SIG-M5 treated with dmso at 0.1 percent for 504 hours (cell line): ENCODE data around the gene LDLRAD4.
"Not testable (repeated sequence)": the region's sequence is repeated elsewhere in the genome, so short reads cannot be mapped to it uniquely, and the experiment has no call there.

Experiments
- DNase-seq: peaks from one replicate; lab custom pipeline; 2025; ENCODE audit not compliant: unreplicated experiment; lab: John Stamatoyannopoulos, UW

LDLRAD4 gene

DNA sequence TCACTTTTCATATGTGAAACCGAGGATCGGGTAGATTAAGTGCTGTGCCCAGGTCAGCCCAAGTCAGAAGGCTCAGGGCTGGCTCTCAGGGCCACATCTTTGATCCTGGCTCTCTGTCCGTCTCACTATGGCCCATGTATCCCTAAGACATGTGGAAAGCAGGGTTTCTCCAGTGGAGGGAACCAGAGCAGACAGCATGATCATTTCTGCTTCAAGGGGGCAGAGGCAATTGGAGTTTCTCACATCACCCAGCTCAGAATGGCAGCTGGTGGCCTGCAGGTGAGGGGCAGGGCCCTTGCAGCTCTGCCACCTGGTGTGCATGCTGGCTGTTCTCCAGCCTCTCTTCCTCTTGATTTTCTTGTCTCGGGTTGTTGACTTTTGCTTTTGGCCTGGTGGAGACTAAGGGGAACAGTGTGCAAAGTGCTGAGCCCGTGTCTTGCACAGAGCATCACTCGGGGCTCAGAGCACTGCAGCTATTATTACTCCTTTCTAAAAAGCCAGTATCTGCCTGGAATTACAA is 27.0 kb downstream of the LDLRAD4 start:
- no peak for DNase-seq

DNA sequence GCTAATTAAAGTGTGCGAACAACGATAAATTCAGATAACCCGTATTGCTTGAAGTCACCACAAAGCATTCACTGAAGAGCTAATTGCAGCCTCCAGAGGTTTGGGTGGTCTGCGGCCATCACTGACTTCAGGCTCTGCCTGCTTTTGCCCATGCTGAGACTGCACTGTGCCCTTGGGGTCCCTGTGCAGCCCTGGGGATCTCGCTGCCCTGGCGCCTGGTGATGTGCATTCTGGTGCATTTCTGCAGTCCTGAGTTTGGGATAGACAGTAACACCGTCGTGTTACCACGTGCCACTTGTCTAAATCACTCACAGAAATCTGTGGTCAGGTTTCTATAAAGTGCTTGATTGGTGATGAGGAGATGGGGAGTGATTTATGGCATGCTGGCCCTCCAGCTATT is 27.6 kb downstream of the LDLRAD4 start:
- DNase-seq, result no peak

DNA sequence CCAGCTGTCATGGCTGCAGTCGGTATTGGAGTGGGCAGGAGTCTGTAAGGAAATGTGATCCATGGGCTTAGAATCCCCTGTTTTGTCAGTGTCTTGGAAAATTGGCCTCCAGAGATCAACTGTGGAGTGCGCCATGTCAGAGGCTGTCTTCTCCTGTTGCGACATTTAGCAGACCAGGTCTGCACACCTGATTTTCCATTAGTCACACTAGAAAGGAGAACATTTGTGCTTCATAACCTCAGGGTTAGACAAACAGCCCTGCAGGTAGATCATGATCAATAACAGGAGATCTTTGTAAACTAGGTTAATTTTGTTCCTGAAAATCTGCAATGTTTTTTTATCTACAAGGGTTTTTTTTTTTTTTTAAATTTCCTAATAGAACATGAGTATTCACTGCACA is 28.0 kb downstream of the LDLRAD4 start:
- no peak for DNase-seq

DNA sequence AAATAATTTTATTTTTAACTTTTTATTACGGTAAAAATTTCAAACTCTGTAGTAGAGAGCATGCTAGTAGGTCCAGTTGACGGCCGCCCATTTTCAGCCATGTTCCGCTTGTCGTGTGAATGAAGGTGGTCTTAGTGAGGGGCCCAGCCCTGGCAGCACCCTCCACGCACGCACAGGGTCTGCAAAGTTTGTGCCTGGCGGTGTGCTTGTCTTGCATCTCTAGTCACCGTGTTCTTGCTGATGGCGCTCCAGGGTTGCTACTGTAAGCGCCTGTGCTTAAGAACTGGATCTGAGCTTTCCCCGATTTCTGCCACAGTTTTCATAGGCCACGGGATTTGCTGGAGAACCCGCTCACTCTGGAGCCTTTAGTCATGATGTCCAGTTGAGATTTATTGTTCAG is 28.9 kb downstream of the LDLRAD4 start:
- no peak for DNase-seq

DNA sequence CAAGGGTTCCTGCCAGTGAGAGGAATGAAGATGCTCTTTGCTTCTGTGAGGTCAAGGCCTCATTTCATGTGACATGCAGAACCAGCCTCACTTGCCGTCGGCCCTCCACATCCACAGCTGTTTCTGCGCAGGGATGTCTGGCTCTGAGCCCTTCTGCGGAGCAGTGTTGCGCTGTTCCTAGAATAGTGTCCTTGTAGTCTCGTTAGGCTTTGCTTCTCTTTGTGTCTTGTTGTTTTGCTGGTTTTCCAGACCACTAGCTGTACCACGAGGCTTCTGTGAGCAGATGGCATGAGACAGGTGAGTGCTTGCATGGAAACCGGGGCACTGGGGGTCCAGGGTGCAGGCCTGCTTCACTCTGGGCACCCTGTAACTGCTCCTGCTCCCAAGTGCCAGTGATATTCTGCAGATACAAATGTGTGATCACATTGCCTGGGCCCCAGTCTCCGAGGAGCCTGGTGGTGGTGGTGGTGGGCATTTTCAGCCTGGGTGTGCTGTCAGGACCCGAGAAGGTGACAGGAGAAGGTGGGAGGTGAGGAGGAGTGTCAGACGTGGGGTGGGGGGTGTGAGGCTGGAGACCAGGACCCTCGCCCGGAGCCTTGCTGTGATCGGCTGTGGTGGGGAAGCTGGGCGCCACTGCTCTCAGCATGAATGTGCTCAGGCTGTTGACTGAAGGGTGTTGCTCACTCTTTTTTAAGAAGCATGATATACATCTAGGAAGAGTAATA is 34.3 kb downstream of the LDLRAD4 start:
- DNase-seq, result no peak

DNA sequence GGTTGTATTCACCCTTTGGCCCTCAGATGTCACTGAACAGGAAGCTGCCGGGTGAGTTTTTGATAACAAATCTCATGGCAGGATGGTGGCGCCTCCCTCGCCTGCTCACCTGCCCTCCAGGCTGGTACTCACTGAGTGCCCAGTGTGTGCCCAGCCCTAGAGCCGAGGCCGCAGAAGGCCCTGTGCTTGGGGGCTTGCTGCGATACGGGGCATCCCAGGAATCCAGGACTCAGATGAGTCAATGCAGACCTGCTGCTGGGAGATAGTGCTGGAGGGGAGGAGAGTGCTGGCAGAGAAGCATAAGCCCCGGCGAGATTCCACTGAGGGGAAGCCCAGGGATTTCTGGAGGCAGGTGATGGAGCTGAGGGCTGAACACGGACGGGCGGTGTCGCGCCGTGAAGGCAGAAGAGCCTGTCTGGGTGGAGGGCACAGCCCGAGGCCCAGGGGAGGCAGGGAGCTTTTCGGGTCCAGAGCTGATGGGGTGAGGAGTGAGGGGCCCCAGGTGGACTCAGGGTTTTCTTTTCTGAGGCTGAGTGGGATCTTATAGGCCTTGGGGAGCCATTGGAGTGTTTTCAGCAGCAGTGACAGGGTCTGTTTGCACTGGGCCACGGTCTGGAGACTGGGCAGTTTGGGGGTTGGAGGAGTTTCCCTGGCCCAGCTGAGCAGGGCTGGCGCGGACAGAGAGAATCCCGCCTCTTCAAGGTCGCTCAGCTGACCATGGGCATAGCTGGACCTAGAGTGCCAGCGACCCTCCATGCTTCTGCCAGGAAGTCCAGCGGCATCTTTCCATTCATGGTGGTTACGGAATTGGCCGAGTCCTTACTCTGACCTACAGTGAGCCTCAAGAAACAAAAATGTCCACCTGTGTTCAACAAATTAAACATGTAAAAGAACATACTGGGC is 35.5 kb downstream of the LDLRAD4 start:
- no peak for DNase-seq

DNA sequence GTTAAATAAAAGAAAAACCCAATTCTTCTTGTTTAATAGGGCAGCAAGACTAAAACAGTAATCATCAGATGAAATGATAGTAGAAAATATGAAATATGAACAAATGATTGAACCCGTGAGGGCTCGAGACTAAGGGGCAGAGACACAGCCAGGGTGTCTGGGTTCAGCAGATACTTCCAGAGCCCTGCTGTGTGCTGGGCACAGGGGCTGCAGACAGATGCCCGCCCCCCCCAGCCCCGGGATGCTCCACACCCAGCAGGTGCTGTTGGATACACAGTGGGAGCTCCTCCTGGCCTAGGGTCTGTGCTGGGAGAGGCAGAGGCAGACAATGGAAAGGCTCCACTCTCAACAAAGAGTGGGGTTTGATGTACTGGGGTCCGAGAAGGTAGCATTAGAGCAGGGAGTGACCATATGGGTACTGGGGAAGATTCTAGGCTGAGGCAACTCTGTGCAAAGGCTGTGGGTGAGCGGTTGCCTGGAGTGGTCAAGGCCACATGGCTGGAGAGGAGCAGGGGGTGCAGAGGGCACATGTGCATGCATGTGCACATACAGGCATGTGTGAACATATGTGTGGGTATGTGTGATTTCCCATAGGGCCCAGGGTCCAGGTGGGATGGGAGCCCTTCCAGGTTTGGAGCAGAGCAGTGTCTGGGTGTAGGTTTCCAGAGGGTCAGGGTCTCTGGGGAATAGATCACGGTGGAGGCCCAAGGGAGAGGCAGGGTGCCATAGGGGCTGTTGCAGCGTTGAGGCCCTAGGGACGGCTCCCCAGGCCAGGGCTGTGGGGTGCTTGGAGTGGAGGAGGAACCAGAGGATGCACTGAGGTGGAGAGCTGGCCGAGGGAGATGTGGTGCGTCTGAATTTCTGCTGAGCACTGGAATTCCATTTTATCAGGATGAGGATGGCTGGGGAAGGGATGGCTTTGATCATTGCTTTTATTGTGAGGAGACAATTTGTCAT is 36.7 kb downstream of the LDLRAD4 start:
- DNase-seq, result no peak

DNA sequence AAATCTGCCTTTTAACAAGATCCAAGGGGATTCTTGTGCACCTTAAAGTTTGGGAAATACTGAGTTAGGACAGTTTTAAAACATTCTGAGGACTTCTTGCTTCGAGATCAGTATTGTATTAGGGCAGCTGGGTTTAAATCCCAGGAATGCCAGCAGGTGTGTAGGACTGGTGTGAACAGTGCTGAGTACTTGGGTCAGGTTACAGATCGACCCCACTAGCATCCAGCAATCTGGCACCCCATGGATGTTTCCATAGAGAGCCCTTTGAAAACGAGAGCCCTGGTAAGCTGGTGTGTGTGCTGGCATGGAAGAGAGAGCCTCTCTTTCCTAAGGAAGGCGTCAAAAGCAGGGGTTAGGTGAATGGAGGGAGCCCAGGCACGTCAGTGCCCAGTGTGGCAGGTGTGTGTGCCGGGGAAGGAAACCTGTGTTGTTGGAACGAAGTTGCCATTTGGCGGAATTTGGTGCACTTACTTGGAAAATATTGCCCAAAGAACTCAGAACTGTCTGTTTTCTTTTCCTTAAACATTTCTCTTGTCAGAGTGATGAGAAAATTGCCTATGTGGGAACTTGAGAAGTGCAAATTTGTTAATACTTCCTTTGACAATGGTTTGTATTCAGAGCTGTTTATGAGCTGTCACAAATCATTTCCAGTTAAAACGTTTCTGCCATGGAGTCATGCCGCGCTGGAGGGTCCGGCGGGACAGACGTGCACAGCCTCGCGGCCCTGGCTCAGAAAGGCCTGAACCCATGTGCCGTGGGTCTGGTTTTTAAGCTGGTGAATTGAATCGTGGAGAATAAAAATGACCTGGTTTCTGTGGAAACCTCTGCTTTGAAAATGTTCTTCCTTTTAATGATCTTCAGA is 38.1 kb downstream of the LDLRAD4 start:
- DNase-seq, result no peak

DNA sequence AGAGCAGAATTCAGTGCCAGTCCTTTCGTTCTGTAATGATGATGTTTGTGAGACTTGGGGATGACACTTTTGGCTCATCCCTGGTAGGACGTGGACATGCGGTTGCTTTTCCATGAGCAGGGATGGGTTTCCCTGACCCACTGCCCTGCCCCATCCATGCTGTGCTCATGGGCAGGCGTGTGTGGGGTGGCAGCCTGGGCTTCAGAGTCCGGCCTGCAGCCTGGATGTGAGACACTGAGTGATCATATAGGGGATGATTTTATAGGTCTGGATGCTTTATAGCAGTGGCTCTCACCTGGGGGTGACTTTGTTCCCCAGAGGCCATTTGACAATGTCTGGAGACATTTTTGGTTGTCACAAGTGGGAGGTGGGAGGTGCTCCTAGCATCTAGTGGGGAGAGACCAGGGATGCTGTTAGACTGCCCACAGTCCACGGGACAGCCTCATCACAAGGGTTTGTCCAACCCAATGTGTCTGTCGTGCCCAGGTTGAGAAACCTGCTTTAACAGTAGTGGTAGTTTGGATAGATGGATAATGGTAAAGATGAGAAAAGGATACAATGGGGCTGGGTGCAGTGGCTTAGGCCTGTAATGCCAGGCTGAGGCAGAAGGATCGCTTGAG is 38.9 kb downstream of the LDLRAD4 start:
- DNase-seq, result no peak

DNA sequence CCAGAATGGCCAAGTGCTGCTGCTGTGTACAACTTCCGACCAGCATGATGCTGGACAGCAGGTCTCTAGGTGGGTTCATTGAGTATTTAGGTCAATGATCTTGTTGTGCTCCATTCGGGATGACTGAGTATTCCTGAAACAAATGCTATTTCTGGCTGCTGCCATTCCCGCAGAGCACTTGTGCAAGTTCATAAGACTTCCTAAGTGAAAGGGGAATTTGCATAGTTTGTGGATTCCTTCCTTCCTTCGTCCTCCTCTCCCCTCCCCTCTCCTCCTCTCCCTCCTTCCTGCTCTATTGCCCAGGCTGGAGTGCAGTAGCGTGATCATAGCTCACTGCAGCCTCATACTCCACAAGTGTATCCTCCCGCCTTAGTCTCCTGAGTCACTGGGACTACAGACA is 40.4 kb downstream of the LDLRAD4 start:
- DNase-seq, result no peak

DNA sequence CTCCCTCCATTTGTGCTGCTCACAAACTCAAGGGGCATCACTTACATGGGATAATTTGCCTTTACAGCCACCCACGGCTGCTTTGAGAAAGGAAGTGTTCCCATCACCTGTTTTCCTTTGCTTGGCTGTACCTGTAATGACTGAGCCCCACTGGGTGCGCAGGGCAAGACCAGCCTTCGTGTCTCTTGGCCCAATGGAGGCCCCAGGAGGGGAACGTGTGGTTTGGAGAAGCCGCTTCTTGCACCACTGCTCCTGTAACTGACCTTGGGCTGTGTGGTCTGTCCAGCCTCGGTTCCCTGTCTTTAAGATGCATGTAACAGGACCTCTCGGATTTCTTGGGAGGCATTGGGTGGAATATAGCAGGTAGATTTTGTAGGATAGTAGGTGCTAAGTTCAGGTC is 41.1 kb downstream of the LDLRAD4 start:
- DNase-seq, result no peak

DNA sequence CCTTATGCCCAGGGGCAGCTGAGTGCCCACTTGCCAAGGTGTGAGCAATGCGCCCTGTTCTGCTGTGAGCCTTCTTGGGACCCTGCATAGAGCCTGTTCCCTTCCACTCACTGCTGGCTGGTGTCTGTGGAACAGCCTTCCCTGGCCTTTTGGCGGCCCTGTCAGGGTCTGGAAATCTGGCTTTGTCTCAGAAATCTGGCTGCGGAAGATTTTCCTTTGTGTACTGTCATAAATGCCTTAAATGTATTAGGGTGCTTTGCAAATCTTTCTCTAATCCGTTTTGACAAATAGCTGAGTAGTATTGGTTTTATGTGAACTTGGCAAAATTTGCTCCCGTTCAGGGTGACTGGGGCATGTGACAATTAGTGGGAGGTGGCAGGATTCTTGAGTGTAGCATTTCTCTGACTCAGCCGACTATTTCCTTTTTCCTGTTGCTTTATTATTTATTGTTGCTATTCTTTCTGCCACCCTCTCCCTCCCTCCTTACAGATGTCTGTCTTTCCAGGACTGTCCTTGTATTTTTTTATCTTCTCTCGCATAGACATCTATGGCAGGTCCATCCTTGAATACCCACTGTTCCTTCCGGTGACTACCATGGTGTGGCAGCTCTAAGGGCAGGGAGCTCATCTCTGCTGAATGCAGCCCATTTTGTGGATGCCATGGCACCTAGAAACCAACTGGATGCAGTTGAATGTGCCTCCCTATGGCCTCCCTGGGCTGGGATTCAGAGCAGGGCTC is 41.8 kb downstream of the LDLRAD4 start:
- no peak for DNase-seq

DNA sequence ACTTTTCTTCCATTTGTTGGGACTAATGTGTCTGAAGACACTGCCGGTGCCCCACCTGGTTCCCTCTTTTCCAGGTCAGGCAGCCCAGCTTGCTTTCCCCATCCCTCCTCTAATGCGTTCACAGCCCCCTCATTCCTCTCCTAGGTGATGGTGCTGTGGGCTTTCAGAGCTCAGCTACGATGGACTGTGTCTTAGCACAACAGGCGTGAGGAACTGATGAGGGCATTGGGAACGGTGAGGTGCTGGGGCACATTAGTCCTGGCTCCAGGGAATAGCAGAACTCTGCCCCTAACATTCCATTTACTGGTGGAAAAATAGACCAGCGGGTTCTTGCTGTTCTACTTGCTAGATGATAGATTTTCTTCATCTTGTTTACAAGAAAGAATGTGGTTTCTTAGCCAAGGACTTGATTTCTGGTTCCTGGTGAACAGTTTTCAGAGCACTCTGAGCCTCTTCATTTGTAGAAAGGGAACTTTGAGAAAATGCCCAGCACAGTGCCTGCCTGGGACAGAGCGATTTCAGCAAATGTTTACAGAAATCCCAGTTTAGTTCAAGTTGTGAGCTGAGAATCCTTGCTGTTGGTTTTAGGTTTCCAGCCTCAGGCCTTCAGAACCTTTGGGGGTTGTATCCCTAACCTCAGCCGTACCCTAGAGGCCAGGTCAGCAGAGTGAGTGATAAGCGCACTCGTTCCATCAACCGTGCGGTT is 42.5 kb downstream of the LDLRAD4 start:
- no peak for DNase-seq

DNA sequence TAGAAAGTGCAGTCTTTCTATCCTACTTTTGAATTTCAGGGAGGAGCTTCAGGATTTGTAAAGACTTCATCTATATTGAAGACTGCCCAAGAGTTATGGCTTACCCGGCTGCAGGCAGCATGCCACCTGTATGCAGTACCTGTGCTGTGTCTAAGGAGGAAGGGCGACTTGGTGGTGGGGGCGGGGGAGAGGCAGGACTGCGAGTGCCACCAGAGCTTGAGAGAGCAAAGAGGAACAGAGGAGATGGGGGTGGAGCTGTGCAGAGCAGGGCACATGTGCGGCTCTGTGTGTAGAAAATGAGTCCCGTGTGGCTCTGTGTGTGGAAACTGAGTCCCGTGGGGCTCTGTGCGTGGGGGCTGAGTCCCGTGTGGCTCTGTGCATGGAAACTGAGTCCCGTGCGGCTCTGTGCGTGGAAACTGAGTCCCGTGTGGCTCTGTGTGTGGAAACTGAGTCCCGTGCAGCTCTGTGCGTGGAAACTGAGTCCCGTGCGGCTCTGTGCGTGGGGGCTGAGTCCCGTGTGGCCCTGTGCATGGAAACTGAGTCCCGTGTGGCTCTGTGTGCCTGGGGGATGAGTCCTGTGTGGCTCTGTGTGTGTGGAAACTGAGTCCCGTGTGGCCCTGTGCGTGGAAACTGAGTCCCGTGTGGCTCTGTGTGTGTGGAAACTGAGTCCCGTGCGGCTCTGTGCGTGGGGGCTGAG is 43.2 kb downstream of the LDLRAD4 start:
- no peak for DNase-seq

DNA sequence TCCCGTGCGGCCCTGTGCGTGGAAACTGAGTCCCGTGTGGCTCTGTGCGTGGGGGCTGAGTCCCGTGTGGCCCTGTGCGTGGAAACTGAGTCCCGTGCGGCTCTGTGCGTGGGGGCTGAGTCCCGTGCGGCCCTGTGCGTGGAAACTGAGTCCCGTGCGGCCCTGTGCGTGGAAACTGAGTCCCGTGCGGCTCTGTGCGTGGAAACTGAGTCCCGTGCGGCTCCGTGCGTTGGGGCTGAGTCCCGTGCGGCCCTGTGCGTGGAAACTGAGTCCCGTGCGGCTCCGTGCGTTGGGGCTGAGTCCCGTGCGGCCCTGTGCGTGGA is 43.8 kb downstream of the LDLRAD4 start:
- not testable (repeated sequence) for DNase-seq

DNA sequence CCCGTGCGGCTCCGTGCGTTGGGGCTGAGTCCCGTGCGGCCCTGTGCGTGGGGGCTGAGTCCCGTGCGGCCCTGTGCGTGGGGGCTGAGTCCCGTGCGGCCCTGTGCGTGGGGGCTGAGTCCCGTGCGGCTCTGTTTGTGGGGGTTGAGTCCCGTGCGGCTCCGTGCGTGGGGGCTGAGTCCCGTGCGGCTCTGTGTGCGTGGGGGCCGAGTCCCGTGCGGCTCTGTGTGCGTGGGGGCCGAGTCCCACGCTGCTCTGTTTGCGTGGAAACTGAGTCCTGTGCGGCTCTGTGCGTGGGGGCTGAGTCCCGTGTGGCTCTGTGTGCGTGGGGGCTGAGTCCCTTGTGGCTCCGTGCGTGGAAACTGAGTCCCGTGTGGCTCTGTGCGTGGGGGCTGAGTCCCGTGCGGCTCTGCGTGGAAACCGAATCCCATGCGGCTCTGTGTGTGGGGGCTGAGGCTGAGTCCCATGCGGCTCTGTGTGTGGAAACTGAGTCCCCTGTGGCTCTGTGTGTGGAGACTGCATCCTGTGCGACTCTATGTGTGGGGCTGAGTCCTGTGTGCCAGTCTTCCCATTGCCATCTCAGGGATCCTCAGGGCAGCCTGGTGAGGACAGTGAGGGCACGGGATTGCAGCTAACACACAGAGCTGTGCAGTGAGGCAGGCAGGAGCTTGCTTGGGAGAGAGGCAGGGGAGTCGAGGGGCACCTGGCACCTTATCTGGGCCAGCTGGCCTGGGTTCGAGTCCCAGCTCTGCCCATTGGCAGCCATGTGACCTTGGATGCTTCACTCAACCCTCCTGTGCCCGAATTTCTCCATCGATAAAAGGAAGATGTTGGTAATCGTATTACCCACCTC is 44.5 kb downstream of the LDLRAD4 start:
- DNase-seq, result no peak
